A549 (cell line): ENCODE measurements around the gene CFAP61. TPM values are rescaled to one million over a fixed set of nuclear protein-coding genes. Genes with fewer than 3 reads are reported as not detected.

Source experiments
- ATAC-seq, 2 experiments: fragments of 200-7000 bp in 1 of 2; fragments of >200 bp in 1 of 2; cut with Nextera tagmentation in 1 of 2; cut with Tn5 transposase in 1 of 2; 3 replicates each; pipeline versions ENCODE4 v1.8.0 to v1.9.1; 2018 to 2020; ENCODE audit warnings: mild to moderate bottlenecking in 1 of 2, moderate library complexity in 1 of 2
- CTCF ChIA-PET: fragments of 300-600 bp; sonication (Branson Sonifier 250); formaldehyde crosslinking; extraction: SDS; loops from one replicate; lab custom pipeline; 2021; ENCODE audit warnings: antibody characterized with exemption, inconsistent platforms; lab: Yijun Ruan, JAX
- POLR2A ChIA-PET: fragments of 350-600 bp; formaldehyde crosslinking; extraction: SDS; loops from one replicate; lab custom pipeline; 2021; ENCODE audit warnings: antibody characterized with exemption, inconsistent platforms; lab: Yijun Ruan, JAX
- DNase-seq, 2 experiments: peaks; one replicate each; pipeline versions ENCODE4 v3.0.0 to v3.0.0-alpha.2; 2011 to 2016; ENCODE audit warnings: low read depth in 1 of 2, low spot score in 1 of 2
- FAIRE-seq: peaks from 2 replicates; lab custom pipeline; 2011; peaks lifted over from hg19 to GRCh38; lab: Jason Lieb, UNC
- H3K27ac ChIP-seq, 2 experiments: fragments of >200 bp; sonication (Bioruptor Twin); formaldehyde crosslinking; 3 replicates each; pipeline ENCODE4 v1.5.1; 2016 to 2017
- H3K4me1 ChIP-seq: fragments of >200 bp; sonication (Bioruptor Twin); formaldehyde crosslinking; 3 replicates; pipeline ENCODE4 v1.6.1; 2016
- H3K4me2 ChIP-seq: fragments of >200 bp; sonication (Bioruptor Twin); formaldehyde crosslinking; 3 replicates; pipeline ENCODE4 v1.6.1; 2016
- H3K4me3 ChIP-seq: fragments of >200 bp; sonication (Bioruptor Twin); formaldehyde crosslinking; 3 replicates; pipeline ENCODE4 v1.5.1; 2016
- H3K9me3 ChIP-seq: fragments of >200 bp; sonication (Bioruptor Twin); formaldehyde crosslinking; 3 replicates; pipeline ENCODE4 v1.6.1; 2016
- CBX8 ChIP-seq: fragments of 200-600 bp; sonication (generic); IDR thresholded peaks from 2 replicates; pipeline ENCODE4 v1.6.1; 2016
- FOXS1 ChIP-seq: fragments of 250-450 bp; sonication (Bioruptor Pico); IDR thresholded peaks from 2 replicates; pipeline ENCODE4 v1.5.0; 2020; ENCODE audit warnings: mild to moderate bottlenecking, moderate library complexity
- JUN ChIP-seq, 2 experiments: fragments of >200 bp; sonication (Bioruptor Twin); formaldehyde crosslinking; IDR thresholded peaks; 2 replicates in 1 of 2; 3 replicates in 1 of 2; pipeline ENCODE4 v1.6.1; 2016 to 2017
- JUNB ChIP-seq: fragments of >200 bp; sonication (Bioruptor Twin); formaldehyde crosslinking; IDR thresholded peaks from 2 replicates; pipeline ENCODE4 v1.6.1; 2016
- KDM1A ChIP-seq: fragments of 200-600 bp; sonication (generic); IDR thresholded peaks from 2 replicates; pipeline ENCODE4 v1.6.1; 2016; ENCODE audit warnings: low read depth, mild to moderate bottlenecking
- KDM5A ChIP-seq: fragments of 200-600 bp; sonication (generic); IDR thresholded peaks from 2 replicates; pipeline ENCODE4 v1.6.1; 2016; ENCODE audit warnings: antibody characterized with exemption, mild to moderate bottlenecking
- NFE2L2 ChIP-seq: fragments of 150-350 bp; conservative IDR thresholded peaks from 2 replicates; pipeline ENCODE4 v1.6.1; 2014; ENCODE audit warnings: low read length
- NPAS2 ChIP-seq: fragments of 250-450 bp; sonication (Bioruptor Pico); IDR thresholded peaks from 2 replicates; pipeline ENCODE4 v1.8.0; 2022; ENCODE audit warnings: mild to moderate bottlenecking, moderate library complexity, borderline replicate concordance
- NR3C1 ChIP-seq: fragments of >200 bp; sonication (Bioruptor Twin); formaldehyde crosslinking; IDR thresholded peaks from 3 replicates; pipeline ENCODE4 v1.6.1; 2017
- PHF8 ChIP-seq: fragments of 200-600 bp; sonication (generic); IDR thresholded peaks from 2 replicates; pipeline ENCODE4 v1.6.1; 2016; ENCODE audit warnings: low read depth, mild to moderate bottlenecking, antibody characterized with exemption, moderate library complexity, borderline replicate concordance
- POLR2AphosphoS2 ChIP-seq: conservative IDR thresholded peaks from 2 replicates; pipeline ENCODE4 v1.6.1; 2012; ENCODE audit warnings: low read length, improper control_type of control experiment, inconsistent platforms
- RAD21 ChIP-seq, 2 experiments: fragments of >200 bp in 1 of 2; sonication (Bioruptor Twin) in 1 of 2; formaldehyde crosslinking in 1 of 2; IDR thresholded peaks in 1 of 2; conservative IDR thresholded peaks in 1 of 2; 2 replicates in 1 of 2; 3 replicates in 1 of 2; pipeline ENCODE4 v1.6.1; 2012 to 2018; ENCODE audit warnings: inconsistent platforms in 1 of 2
- RARB ChIP-seq: fragments of 250-450 bp; sonication (Bioruptor Pico); IDR thresholded peaks from 2 replicates; pipeline ENCODE4 v1.8.0; 2021; ENCODE audit warnings: mild to moderate bottlenecking, moderate library complexity
- RCOR1 ChIP-seq: fragments of 150-350 bp; IDR thresholded peaks from 2 replicates; pipeline ENCODE4 v1.6.1; 2014; ENCODE audit warnings: antibody characterized with exemption, low read length, low read depth
- RFX5 ChIP-seq: fragments of 450-650 bp; IDR thresholded peaks from 2 replicates; pipeline ENCODE4 v1.7.1; 2014; ENCODE audit warnings: antibody characterized with exemption, mild to moderate bottlenecking, moderate library complexity
- SMC3 ChIP-seq: fragments of >200 bp; sonication (Bioruptor Twin); formaldehyde crosslinking; IDR thresholded peaks from 3 replicates; pipeline ENCODE4 v1.6.1; 2018; ENCODE audit warnings: inconsistent platforms
- SREBF2 ChIP-seq: fragments of 450-650 bp; IDR thresholded peaks from 2 replicates; pipeline ENCODE4 v1.6.1; 2014; ENCODE audit warnings: mild to moderate bottlenecking, moderate library complexity
- ZFP36 ChIP-seq: fragments of 450-650 bp; IDR thresholded peaks from 2 replicates; pipeline ENCODE4 v1.6.1; 2014; ENCODE audit warnings: borderline replicate concordance; ENCODE audit not compliant: partially characterized antibody
- ZNF302 ChIP-seq: fragments of 250-450 bp; sonication (Bioruptor Pico); IDR thresholded peaks from 2 replicates; pipeline ENCODE4 v1.9.0; 2021; ENCODE audit warnings: inconsistent platforms, mild to moderate bottlenecking, moderate library complexity
- ZSCAN20 ChIP-seq: fragments of 250-450 bp; sonication (Bioruptor Pico); IDR thresholded peaks from 2 replicates; pipeline ENCODE4 v1.8.0; 2022; ENCODE audit warnings: mild to moderate bottlenecking, moderate library complexity
- WGBS: methylation state at CpG from one replicate; pipeline ENCODE4 v1.1.6; 2017; ENCODE audit errors: missing lambda C conversion rate; 5-methylcytosine and 5-hydroxymethylcytosine counted together
- polyA plus RNA-seq, 4 experiments: library from polyadenylated mRNA; depleted of rRNA in 3 of 4; stranded (reverse); fragments of >200 nt; fragmentation: RNase III in 1 of 4; extraction: RNeasy Plus Mini Kit Qiagen cat#74134 plus additional on column Dnase treatment in 1 of 4; gene quantifications; 2 replicates in 3 of 4; 3 replicates in 1 of 4; pipeline ENCODE4 v1.2.3, GENCODE V29; 2011 to 2017
- TF ChIP-seq, protein P1 (sequence below): fragments of 200-600 bp; sonication (generic); IDR thresholded peaks from 2 replicates; pipeline ENCODE4 v1.6.1; 2016; ENCODE audit warnings: antibody characterized with exemption, mild to moderate bottlenecking, moderate library complexity
- TF ChIP-seq, protein P2 (sequence below): IDR thresholded peaks from 2 replicates; pipeline ENCODE4 v1.6.1; 2012
- TF ChIP-seq, protein P3 (sequence below): fragments of 250-450 bp; sonication (Bioruptor Pico); IDR thresholded peaks from 2 replicates; pipeline ENCODE4 v1.5.0; 2021; ENCODE audit warnings: mild to moderate bottlenecking, moderate library complexity, borderline replicate concordance

Gene CFAP61
- polyA plus RNA-seq, 2 of the 4 experiments (the other 2 are of a cell fraction), result 0.39 to 0.70 TPM

DNA sequence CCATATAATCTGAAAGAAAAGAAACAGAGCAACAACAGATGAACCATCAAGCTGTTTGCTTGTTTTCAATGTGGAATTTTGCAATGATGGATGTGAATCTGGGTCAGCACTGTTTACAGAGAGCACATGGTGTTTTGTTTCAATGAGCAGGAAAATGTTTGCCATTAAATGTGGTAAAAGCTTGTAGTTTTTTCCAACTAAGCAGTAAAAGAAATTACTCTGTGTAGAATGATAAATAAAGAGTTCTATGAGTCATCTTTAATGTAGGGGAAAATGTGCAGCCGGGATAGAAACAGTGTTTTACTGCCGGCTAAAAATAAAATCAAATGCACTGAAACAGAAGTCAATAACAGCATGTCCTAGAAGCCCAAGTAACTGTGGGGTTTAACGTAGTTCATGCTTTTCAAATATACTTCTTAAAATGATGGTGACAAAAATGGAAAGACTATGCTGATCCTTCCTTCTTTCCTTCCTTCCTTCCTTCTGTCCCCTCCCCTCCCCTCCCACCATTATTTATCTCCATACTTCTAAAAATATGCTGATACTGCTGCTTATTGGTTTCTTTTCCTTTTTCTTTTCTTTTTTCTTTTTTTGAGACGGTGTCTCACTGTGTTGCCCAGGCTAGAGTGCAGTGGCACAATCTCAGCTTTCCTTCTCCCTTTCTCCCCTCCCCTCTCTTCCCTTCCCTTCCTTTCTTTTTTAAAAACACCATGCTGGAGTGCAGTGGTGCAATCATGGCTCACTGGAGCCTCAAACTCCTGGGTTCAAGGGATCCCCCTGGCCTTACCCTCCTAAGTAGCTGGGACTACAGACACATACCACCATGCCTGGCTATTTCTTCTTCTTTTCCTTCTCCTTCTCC, 41.5 kb upstream of the CFAP61 start (continued):
- TF ChIP-seq, protein P1, sequence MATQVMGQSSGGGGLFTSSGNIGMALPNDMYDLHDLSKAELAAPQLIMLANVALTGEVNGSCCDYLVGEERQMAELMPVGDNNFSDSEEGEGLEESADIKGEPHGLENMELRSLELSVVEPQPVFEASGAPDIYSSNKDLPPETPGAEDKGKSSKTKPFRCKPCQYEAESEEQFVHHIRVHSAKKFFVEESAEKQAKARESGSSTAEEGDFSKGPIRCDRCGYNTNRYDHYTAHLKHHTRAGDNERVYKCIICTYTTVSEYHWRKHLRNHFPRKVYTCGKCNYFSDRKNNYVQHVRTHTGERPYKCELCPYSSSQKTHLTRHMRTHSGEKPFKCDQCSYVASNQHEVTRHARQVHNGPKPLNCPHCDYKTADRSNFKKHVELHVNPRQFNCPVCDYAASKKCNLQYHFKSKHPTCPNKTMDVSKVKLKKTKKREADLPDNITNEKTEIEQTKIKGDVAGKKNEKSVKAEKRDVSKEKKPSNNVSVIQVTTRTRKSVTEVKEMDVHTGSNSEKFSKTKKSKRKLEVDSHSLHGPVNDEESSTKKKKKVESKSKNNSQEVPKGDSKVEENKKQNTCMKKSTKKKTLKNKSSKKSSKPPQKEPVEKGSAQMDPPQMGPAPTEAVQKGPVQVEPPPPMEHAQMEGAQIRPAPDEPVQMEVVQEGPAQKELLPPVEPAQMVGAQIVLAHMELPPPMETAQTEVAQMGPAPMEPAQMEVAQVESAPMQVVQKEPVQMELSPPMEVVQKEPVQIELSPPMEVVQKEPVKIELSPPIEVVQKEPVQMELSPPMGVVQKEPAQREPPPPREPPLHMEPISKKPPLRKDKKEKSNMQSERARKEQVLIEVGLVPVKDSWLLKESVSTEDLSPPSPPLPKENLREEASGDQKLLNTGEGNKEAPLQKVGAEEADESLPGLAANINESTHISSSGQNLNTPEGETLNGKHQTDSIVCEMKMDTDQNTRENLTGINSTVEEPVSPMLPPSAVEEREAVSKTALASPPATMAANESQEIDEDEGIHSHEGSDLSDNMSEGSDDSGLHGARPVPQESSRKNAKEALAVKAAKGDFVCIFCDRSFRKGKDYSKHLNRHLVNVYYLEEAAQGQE, result no peak
- TF ChIP-seq FOXS1 (CRISPR knock-in tag) (no peak), NPAS2 (CRISPR knock-in tag) (no peak), NR3C1 (no peak)

DNA sequence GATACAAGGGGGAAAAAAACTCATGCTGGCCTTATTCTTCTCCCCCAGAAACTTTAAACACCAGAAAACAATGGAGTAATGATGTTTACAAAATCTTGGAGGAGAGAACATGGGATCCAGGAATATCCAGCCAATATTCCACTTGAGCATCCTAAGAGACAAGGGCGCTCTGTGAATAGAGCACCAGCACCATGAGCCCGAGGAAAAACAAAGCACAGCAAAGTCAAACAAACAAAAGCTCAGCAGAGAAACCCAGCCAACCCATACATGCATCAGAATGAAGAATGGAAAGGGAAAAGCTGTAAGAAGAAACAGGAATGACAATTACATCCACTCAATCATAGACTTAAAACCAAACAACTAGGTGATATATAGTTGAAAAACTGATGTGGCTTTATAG, 39.8 kb upstream of the CFAP61 start:
- TF ChIP-seq NPAS2 (CRISPR knock-in tag) (no peak), JUNB (no peak), RFX5 (no peak), ZNF302 (CRISPR knock-in tag) (no peak), ZFP36 (no peak), SREBF2 (no peak), KDM5A (no peak)
- TF ChIP-seq, all 56 proteins: peak for 0
- POLR2A ChIA-PET, result no interaction called here
- H3K9me3 ChIP-seq, result no peaks in the 10 kb centered on the region
- WGBS, result 74% methylated on average over 2 of the region's 2 CpGs
- H3K4me1 ChIP-seq, result peaks cover 15% of the 10 kb centered on the region
- no peak for FAIRE-seq
- CTCF ChIA-PET, result interaction anchor here (0.9 to 1.6 kb wide), 7 partner anchors 47 to 233 kb away, joined by 3 to 5 read pairs (median 4); no protein-coding TSS in a partner anchor
- no peak for ATAC-seq
- H3K4me3 ChIP-seq, result no peak overlapping the region
- DNase-seq, result no peak
- no peak overlapping the region for H3K4me2 ChIP-seq
- H3K27ac ChIP-seq, result no peak overlapping the region

DNA sequence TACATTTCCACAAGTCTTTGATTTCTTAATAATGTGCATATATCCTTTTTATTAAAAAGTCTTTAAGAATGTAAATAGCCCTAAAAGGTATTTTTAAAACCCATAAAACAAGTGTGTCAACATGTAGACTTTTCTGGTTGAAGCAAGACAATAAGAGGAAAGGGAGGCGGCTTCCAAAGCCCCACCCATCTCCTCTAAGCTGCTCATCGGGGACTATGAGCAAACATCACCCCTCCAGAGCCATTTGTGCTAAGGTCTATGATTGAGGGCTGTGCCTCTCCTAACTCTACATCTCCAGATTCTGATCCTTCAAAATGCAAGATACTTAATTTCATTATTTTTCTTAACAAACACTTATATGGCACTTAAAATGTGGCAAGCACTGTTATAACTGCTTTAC, 37.7 kb upstream of the CFAP61 start:
- DNase-seq (peak in 1 of 2 experiments; percentile 19), ATAC-seq (no peak), FAIRE-seq (peak; percentile 74)
- WGBS, result 37% methylated on average over 2 of the region's 2 CpGs
- ChIA-PET CTCF (interaction anchor here (0.6 to 1.4 kb wide), 5 partner anchors 15 to 433 kb away, joined by 3 to 7 read pairs (median 5); no protein-coding TSS in a partner anchor), POLR2A (no interaction called here)
- H3K4me3 ChIP-seq, result no peak overlapping the region
- no peaks in the 10 kb centered on the region for H3K9me3 ChIP-seq
- no peak overlapping the region for H3K27ac ChIP-seq
- TF ChIP-seq PHF8 (no peak), KDM1A (no peak), JUN (IDR thresholded peaks at IDR 0.05) (no peak), KDM5A (no peak), FOXS1 (CRISPR knock-in tag) (no peak), RARB (CRISPR knock-in tag) (no peak), RAD21 (conservative IDR thresholded peaks at IDR 0.05 in 1 of 2, IDR thresholded peaks at IDR 0.05 in 1 of 2) (no peak), CBX8 (no peak), NFE2L2 (no peak), POLR2AphosphoS2 (no peak), RCOR1 (no peak), ZSCAN20 (CRISPR knock-in tag) (no peak), SMC3 (no peak)
- TF ChIP-seq, protein P2, sequence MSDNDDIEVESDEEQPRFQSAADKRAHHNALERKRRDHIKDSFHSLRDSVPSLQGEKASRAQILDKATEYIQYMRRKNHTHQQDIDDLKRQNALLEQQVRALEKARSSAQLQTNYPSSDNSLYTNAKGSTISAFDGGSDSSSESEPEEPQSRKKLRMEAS, result no peak
- TF ChIP-seq, protein P3, sequence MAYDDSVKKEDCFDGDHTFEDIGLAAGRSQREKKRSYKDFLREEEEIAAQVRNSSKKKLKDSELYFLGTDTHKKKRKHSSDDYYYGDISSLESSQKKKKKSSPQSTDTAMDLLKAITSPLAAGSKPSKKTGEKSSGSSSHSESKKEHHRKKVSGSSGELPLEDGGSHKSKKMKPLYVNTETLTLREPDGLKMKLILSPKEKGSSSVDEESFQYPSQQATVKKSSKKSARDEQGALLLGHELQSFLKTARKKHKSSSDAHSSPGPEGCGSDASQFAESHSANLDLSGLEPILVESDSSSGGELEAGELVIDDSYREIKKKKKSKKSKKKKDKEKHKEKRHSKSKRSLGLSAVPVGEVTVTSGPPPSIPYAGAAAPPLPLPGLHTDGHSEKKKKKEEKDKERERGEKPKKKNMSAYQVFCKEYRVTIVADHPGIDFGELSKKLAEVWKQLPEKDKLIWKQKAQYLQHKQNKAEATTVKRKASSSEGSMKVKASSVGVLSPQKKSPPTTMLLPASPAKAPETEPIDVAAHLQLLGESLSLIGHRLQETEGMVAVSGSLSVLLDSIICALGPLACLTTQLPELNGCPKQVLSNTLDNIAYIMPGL, result no peak
- peaks cover 32% of the 10 kb centered on the region for H3K4me1 ChIP-seq
- H3K4me2 ChIP-seq, result no peak overlapping the region
